Right lobe of liver (tissue), 4 donors: ENCODE measurements around the gene QPCTL.

Experiments used
- POLR2A ChIP-seq: fragments of 450-650 bp; IDR thresholded peaks from one replicate; pipeline ENCODE4 v1.6.1; 2017; ENCODE audit warnings: antibody characterized with exemption, mild to moderate bottlenecking
- TF ChIP-seq, protein P1 (sequence below), 4 donors: fragments of 200-600 bp in 3 of 4; fragments of 450-650 bp in 1 of 4; IDR thresholded peaks; one replicate each; pipeline versions ENCODE4 v1.5.1 to v1.8.0; 2016 to 2022; ENCODE audit warnings: antibody characterized with exemption in 4 of 4, mild to moderate bottlenecking in 2 of 4
- donor health status: DM: no; HTN: no; CAD: no.
- donor health status: DM: no; HTN: no; CAD: no.
- donor health status: DM: no; HTN: yes; CAD: no.

DNA sequence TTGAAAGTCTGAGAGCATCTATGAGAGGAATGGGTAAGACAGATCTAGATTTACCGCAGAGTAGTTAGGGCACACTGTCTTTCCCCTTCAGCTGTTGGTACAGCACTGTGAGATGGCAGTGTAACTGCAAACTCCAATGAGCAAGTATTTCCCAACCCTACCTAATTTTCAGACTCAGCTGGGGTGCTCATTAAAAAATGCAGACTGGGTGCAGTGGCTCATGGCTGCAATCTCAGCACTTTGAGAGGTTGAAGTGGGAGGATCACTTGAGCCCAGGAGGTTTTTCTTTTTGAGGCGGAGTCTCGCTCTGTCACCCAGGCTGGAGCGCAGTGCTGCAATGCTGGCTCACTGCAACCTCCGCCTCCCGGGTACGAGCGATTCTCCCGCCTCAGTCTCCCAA is 12.6 kb downstream of the QPCTL start:
- TF ChIP-seq, protein P1, sequence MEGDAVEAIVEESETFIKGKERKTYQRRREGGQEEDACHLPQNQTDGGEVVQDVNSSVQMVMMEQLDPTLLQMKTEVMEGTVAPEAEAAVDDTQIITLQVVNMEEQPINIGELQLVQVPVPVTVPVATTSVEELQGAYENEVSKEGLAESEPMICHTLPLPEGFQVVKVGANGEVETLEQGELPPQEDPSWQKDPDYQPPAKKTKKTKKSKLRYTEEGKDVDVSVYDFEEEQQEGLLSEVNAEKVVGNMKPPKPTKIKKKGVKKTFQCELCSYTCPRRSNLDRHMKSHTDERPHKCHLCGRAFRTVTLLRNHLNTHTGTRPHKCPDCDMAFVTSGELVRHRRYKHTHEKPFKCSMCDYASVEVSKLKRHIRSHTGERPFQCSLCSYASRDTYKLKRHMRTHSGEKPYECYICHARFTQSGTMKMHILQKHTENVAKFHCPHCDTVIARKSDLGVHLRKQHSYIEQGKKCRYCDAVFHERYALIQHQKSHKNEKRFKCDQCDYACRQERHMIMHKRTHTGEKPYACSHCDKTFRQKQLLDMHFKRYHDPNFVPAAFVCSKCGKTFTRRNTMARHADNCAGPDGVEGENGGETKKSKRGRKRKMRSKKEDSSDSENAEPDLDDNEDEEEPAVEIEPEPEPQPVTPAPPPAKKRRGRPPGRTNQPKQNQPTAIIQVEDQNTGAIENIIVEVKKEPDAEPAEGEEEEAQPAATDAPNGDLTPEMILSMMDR (IDR thresholded peaks at IDR 0.05), result no peak
- TF ChIP-seq POLR2A, result no peak
